Stimulated activated CD8-positive, alpha-beta memory T cell treated with anti-CD3 and anti-CD28 coated beads, Interleukin-15, amount 100 ng/mL, for 1 hour (primary cell): ENCODE results near the gene PAX9.
"Not testable (repeated sequence)": the region's sequence is repeated elsewhere in the genome, so short reads cannot be mapped to it uniquely, and the experiment has no call there.

Experiments used
- DNase-seq: peaks from one replicate; pipeline ENCODE4 v3.0.0-alpha.2; 2020; ENCODE audit warnings: low read depth

Gene PAX9

GRCh38 chr14:36674659-36675058 is 13.0 kb downstream of the PAX9 start:
- no peak for DNase-seq

- no peak for DNase-seq
These were observed 13.9 kb downstream of the PAX9 start for GRCh38 chr14:36675581-36675980.

- no peak for DNase-seq
These were observed 14.6 kb downstream of the PAX9 start for GRCh38 chr14:36676236-36676635.

- no peak for DNase-seq
These were observed 20.7 kb downstream of the PAX9 start for GRCh38 chr14:36682338-36682737.

GRCh38 chr14:36683083-36683724 is 21.5 kb downstream of the PAX9 start:
- no peak for DNase-seq

- DNase-seq, result no peak
These were observed 23.3 kb downstream of the PAX9 start for GRCh38 chr14:36684946-36685345.

GRCh38 chr14:36690311-36691040 is 28.8 kb downstream of the PAX9 start:
- no peak for DNase-seq

GRCh38 chr14:36699420-36699819 is 37.8 kb downstream of the PAX9 start:
- not testable (repeated sequence) for DNase-seq

- DNase-seq, result no peak
These were observed 39.0 kb downstream of the PAX9 start for GRCh38 chr14:36700651-36701050.

- no peak for DNase-seq
These were observed 39.5 kb downstream of the PAX9 start for GRCh38 chr14:36701132-36701531.

- no peak for DNase-seq
These were observed 40.8 kb downstream of the PAX9 start for GRCh38 chr14:36702474-36702873.

- DNase-seq, result no peak
These were observed 45.9 kb downstream of the PAX9 start for GRCh38 chr14:36707570-36707969.

GRCh38 chr14:36713960-36714703 is 52.5 kb downstream of the PAX9 start:
- no peak for DNase-seq

GRCh38 chr14:36716614-36717184 is 55.0 kb downstream of the PAX9 start:
- no peak for DNase-seq

- no peak for DNase-seq
These were observed 55.7 kb downstream of the PAX9 start for GRCh38 chr14:36717363-36717762.

- no peak for DNase-seq
These were observed 56.6 kb downstream of the PAX9 start for GRCh38 chr14:36718216-36718615.

- no peak for DNase-seq
These were observed 58.2 kb downstream of the PAX9 start for GRCh38 chr14:36719823-36720222.

GRCh38 chr14:36720657-36721056 is 59.0 kb downstream of the PAX9 start:
- DNase-seq, result no peak

GRCh38 chr14:36721877-36722276 is 60.2 kb downstream of the PAX9 start:
- no peak for DNase-seq

GRCh38 chr14:36723530-36723929 is 61.9 kb downstream of the PAX9 start:
- DNase-seq, result no peak

GRCh38 chr14:36724162-36724561 is 62.5 kb downstream of the PAX9 start:
- no peak for DNase-seq

GRCh38 chr14:36726128-36726527 is 64.5 kb downstream of the PAX9 start:
- DNase-seq, result no peak
